Gastrocnemius medialis (tissue), 4 donors: ENCODE results near the gene C3. TPM values are rescaled to one million over a fixed set of nuclear protein-coding genes. Genes with fewer than 3 reads are reported as not detected.

Experiments used
- ATAC-seq, 2 donors: fragments of 150-250 bp; one replicate each; pipeline ENCODE4 v1.9.1; 2016
- DNase-seq, 2 donors: peaks; one replicate each; pipeline ENCODE4 v3.0.0-alpha.2; 2019
- H3K27ac ChIP-seq, 4 donors: fragments of 200-600 bp; sonication (generic); 1 replicate in 1 of 4; 2 replicates in 3 of 4; pipeline ENCODE4 v1.5.1; 2016 to 2018; ENCODE audit warnings: mild to moderate bottlenecking in 2 of 4, moderate library complexity in 1 of 4
- H3K27me3 ChIP-seq, 3 donors: fragments of 200-600 bp; sonication (generic) in 2 of 3; 1 replicate in 1 of 3; 2 replicates in 2 of 3; pipeline versions ENCODE4 v1.5.1 to v1.6.0; 2016 to 2019; ENCODE audit warnings: mild to moderate bottlenecking in 1 of 3, moderate library complexity in 1 of 3
- H3K36me3 ChIP-seq, 2 donors: fragments of 200-600 bp; sonication (generic) in 1 of 2; one replicate each; pipeline ENCODE4 v1.5.1; 2017 to 2018
- H3K4me1 ChIP-seq, 2 donors: fragments of 200-600 bp; sonication (generic) in 1 of 2; one replicate each; pipeline ENCODE4 v1.5.1; 2016 to 2017; ENCODE audit warnings: mild to moderate bottlenecking in 2 of 2
- H3K4me3 ChIP-seq, 4 donors: fragments of 200-600 bp; sonication (generic) in 3 of 4; 1 replicate in 1 of 4; 2 replicates in 3 of 4; pipeline ENCODE4 v1.5.1; 2016 to 2019; ENCODE audit warnings: mild to moderate bottlenecking in 2 of 4
- H3K9me3 ChIP-seq, 3 donors: fragments of 200-600 bp; sonication (generic) in 2 of 3; 1 replicate in 1 of 3; 2 replicates in 2 of 3; pipeline ENCODE4 v1.5.1; 2016 to 2019
- POLR2A ChIP-seq, 2 donors: fragments of 450-650 bp; IDR thresholded peaks; one replicate each; pipeline ENCODE4 v1.6.1; 2017; ENCODE audit warnings: antibody characterized with exemption in 2 of 2, mild to moderate bottlenecking in 2 of 2, moderate library complexity in 2 of 2
- in situ Hi-C, 4 donors: fragments of 200-750 bp; cut with MboI; loops; one replicate each; pipeline versions ENCODE4 v1.15.0 to v1.8.0; 2017; ENCODE audit warnings: low sequenced_read_pairs in 4 of 4
- intact Hi-C: fragments of 100-400 bp; cut with DNase I; formaldehyde crosslinking; loops from one replicate; pipeline ENCODE4 v1.15.1; 2023; ENCODE audit warnings: low total_unique reads
- total RNA-seq, 4 donors: library from RNA; depleted of rRNA; stranded (reverse); fragments of >200 nt; gene quantifications; one replicate each; pipeline versions ENCODE4 v1.1.0 to v1.2.3, GENCODE V29; 2016
- TF ChIP-seq, protein P1 (sequence below), 5 experiments: fragments of 450-650 bp in 3 of 5; fragments of 200-600 bp in 2 of 5; sonication (generic) in 2 of 5; IDR thresholded peaks in 4 of 5; conservative IDR thresholded peaks in 1 of 5; 1 replicate in 4 of 5; 2 replicates in 1 of 5; pipeline ENCODE4 v1.5.1; 2016 to 2019; ENCODE audit warnings: antibody characterized with exemption in 5 of 5, mild to moderate bottlenecking in 3 of 5, moderate library complexity in 3 of 5

The C3 gene
- total RNA-seq, 4 donors from 2014 or later, result 25.9 to 121 (median 70.6) TPM

DNA sequence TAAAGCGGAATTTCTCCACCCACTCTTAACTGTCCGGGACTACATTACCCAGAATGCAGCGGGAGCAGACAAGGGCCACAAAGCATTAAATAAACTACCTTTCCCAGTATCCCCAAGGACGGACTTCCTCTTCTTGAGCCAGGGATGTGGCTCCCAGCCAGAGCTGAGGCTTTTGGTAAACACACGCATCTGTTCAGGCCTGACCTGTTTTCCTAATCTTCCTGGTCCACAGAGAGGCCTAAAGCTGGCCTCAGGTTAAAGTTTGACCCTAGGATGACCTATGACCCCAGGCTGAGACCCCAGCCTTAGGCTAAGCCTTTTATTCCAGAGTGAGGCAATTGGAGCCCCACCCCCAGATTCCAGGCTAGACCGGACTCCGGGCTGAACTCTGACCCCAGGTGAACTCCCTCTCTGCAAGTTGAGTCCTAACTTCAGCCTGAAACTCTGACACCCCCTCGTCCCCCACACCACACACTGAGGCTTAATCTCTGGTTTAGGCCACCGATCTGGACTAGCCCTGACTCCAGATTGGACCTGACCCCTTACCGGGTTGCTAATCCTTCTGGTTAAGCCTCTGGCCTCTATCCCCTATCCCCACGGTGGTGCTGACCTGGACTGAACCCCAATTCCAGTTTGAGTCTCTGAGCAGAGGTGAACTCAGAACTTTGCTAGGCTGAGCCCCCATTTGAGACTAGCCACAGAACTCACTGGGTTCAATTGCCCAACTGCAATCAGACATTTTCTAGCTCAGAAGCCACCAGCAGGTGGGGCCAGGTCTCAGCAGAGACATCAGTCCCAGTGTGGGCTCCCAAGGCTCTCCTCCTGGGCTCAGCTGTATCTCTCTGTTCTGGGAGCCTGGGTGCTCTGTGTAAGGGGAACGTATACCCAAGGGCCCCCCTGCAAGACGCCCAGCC lies 17.7 kb upstream of the C3 start:
- TF ChIP-seq POLR2A (IDR thresholded peaks at IDR 0.05), result peak in 1 of 2 donors; percentile 8
- TF ChIP-seq, protein P1, sequence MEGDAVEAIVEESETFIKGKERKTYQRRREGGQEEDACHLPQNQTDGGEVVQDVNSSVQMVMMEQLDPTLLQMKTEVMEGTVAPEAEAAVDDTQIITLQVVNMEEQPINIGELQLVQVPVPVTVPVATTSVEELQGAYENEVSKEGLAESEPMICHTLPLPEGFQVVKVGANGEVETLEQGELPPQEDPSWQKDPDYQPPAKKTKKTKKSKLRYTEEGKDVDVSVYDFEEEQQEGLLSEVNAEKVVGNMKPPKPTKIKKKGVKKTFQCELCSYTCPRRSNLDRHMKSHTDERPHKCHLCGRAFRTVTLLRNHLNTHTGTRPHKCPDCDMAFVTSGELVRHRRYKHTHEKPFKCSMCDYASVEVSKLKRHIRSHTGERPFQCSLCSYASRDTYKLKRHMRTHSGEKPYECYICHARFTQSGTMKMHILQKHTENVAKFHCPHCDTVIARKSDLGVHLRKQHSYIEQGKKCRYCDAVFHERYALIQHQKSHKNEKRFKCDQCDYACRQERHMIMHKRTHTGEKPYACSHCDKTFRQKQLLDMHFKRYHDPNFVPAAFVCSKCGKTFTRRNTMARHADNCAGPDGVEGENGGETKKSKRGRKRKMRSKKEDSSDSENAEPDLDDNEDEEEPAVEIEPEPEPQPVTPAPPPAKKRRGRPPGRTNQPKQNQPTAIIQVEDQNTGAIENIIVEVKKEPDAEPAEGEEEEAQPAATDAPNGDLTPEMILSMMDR (IDR thresholded peaks at IDR 0.05 in 4 of 5, conservative IDR thresholded peaks at IDR 0.05 in 1 of 5), result peak; percentile 66 to 87 (median 82)
- intact Hi-C loops, result loop anchor here (1.0 to 10.0 kb wide), 8 partner anchors 15 to 887 kb away; partner anchors contain the start of genes NDUFA11, PET100, SLC25A23 and TNFSF9
- Histone ChIP-seq H3K4me1 (peaks cover 43 to 52% of the 10 kb centered on the region in 2 donors), H3K27ac (peak overlapping the region; percentile 96 to 100 (median 98)), H3K9me3 (no peaks in the 10 kb centered on the region), H3K27me3 (no peaks in the 10 kb centered on the region), H3K4me3 (peak overlapping the region; percentile 14 to 98 (median 60)), H3K36me3 (peaks cover 0 to 7% of the 10 kb centered on the region in 2 donors)
- peak; percentile 51 to 52 for ATAC-seq
- peak; percentile 75 to 92 for DNase-seq
- in situ Hi-C loops, result loop anchor here in 2 of 4 donors (10.0 to 25.0 kb wide), 3 partner anchors 127 to 351 kb away; partner anchors contain the start of genes GTF2F1 (in 1 of the 2), PSPN (in 1 of the 2) and TUBB4A (in 1 of the 2)

DNA sequence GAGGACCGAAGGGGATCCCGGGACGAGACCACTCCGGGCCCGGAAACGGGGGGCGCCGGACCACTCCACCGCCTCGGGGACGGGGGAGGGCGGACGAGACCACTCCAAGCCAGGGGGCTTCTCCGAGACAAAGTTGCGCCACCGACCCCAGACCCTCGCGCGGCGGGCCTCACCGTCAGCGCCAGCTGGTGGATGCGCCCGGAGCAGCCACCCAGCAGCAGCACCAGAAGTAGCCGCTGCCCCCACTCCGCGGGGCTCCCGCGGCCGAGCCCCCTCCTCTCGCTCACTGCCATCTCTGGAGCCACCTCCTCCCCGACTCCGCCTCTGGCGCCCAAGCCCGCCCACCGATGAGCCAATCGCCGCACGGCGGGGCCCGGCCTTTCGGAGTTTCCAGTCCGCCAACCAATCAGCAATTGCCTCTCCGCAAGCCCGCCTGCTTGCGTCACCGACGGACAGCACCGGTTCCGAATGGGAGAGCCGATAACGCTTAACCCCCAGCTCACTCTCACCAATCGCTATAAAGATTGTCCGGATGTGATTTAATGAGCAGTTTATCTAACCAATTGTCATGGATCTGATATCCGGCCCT lies 16.9 kb upstream of the C3 start, which contains the start of gene GPR108:
GPR108 (minus strand) TSS at position 297 of the 589 bp plus-strand sequence; CDS start at position 293, 4 bp downstream.
- Histone ChIP-seq H3K4me1 (peaks cover 36 to 45% of the 10 kb centered on the region in 2 donors), H3K9me3 (no peaks in the 10 kb centered on the region), H3K27me3 (no peaks in the 10 kb centered on the region), H3K4me3 (peak within 1 kb of the TSS; percentile 83 to 98 (median 94)), H3K36me3 (peaks cover 0 to 11% of the 10 kb centered on the region in 2 donors), H3K27ac (peak within 1 kb of the TSS; percentile 96 to 100 (median 98))
- DNase-seq (peak; percentile 100), ATAC-seq (peak; percentile 82 to 88)
- TF ChIP-seq, protein P1 (IDR thresholded peaks at IDR 0.05 in 4 of 5, conservative IDR thresholded peaks at IDR 0.05 in 1 of 5), result peak in 1 of 5 experiments; percentile 8
- peak; percentile 46 to 61 for TF ChIP-seq POLR2A (IDR thresholded peaks at IDR 0.05)
- intact Hi-C loops (loop anchor here (1.0 to 10.0 kb wide), 6 partner anchors 205 to 887 kb away; partner anchors contain the start of genes NDUFA11, PET100, SLC25A23 and TNFSF9), in situ Hi-C loops (loop anchor here in 2 of 4 donors (10.0 to 25.0 kb wide), 3 partner anchors 127 to 350 kb away; partner anchors contain the start of genes GTF2F1 (in 1 of the 2), PSPN (in 1 of the 2) and TUBB4A (in 1 of the 2))

DNA sequence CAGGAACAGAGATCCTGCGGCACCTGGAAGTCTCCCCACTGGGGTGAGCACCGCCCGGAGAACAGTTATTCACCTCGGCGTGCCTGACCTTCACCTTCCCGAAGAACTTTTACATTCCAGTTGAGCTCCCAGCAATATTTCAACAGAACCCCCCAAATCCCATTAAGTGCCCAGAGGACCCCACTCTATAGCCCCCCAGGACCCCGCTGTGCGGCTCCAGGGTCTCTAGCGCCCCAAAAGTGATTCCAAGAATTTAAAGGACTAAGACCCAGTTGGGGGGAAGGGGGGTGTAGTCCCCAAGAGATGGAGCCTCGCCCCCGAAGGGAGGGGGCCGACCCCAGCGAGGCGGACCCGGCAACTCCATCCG lies 16.4 kb upstream of the C3 start:
- no peaks in the 10 kb centered on the region for H3K9me3 ChIP-seq
- ATAC-seq (no peak), DNase-seq (no peak)
- TF ChIP-seq, protein P1 (IDR thresholded peaks at IDR 0.05 in 4 of 5, conservative IDR thresholded peaks at IDR 0.05 in 1 of 5), result no peak
- in situ Hi-C loops (loop anchor here in 2 of 4 donors (10.0 to 25.0 kb wide), 3 partner anchors 128 to 350 kb away; partner anchors contain the start of genes GTF2F1 (in 1 of the 2), PSPN (in 1 of the 2) and TUBB4A (in 1 of the 2)), intact Hi-C loops (loop anchor here (1.0 to 10.0 kb wide), 6 partner anchors 205 to 888 kb away; partner anchors contain the start of genes NDUFA11, PET100, SLC25A23 and TNFSF9)
- H3K36me3 ChIP-seq, result peaks cover 0 to 16% of the 10 kb centered on the region in 2 donors
- H3K27ac ChIP-seq, result peak overlapping the region; percentile 91 to 97 (median 95)
- peaks cover 31 to 40% of the 10 kb centered on the region in 2 donors for H3K4me1 ChIP-seq
- H3K27me3 ChIP-seq, result no peaks in the 10 kb centered on the region
- peak overlapping the region; percentile 83 to 98 (median 88) for H3K4me3 ChIP-seq
